ENCODE measurements around the gene GLIPR2. TPM values are rescaled to one million over a fixed set of nuclear protein-coding genes. Genes with fewer than 3 reads are reported as not detected.
"Not testable (repeated sequence)": the region's sequence is repeated elsewhere in the genome, so short reads cannot be mapped to it uniquely, and the experiment has no call there.

The GLIPR2 gene
- total and polyA plus RNA-seq, 9 donors: 8.3 to 34.6 (median 16.0) TPM

GRCh38 chr9:36128349-36128748 lies 8.2 kb upstream of the GLIPR2 start:
- no peaks in the 10 kb centered on the region for H3K4me1 ChIP-seq (ENCODE audit: insufficient read depth)
- H3K9me3 ChIP-seq: no peaks in the 10 kb centered on the region
- no peak overlapping the region for H3K27ac ChIP-seq
- no peak for DNase-seq
- H3K27me3 ChIP-seq: no peaks in the 10 kb centered on the region
- intact Hi-C loops (cut with DNase I): loop anchor here in 1 of 4 donors (10.0 kb wide), 1 partner anchor 46 kb away; no protein-coding TSS in a partner anchor
- H3K4me3 ChIP-seq: no peak overlapping the region
- H3K36me3 ChIP-seq: no peaks in the 10 kb centered on the region
- 38 to 62% (median 45%) methylated on average over 8 of the region's 8 CpGs for WGBS, 3 donors
- no peak for TF ChIP-seq CTCF (IDR thresholded peaks at IDR 0.05)
- TF ChIP-seq EP300 (IDR thresholded peaks at IDR 0.05): no peak

- H3K4me3 ChIP-seq: no peak overlapping the region
- intact Hi-C loops (cut with DNase I): loop anchor here in 1 of 4 donors (10.0 kb wide), 1 partner anchor 46 kb away; no protein-coding TSS in a partner anchor
- H3K4me1 ChIP-seq (ENCODE audit: insufficient read depth): no peaks in the 10 kb centered on the region
- WGBS, 3 donors: 89 to 92% (median 91%) methylated on average over 12 of the region's 12 CpGs
- no peak overlapping the region for H3K27ac ChIP-seq
- no peaks in the 10 kb centered on the region for H3K9me3 ChIP-seq
- no peak for DNase-seq
- TF ChIP-seq POLR2A (IDR thresholded peaks at IDR 0.05) (no peak), EP300 (IDR thresholded peaks at IDR 0.05) (no peak), CTCF (IDR thresholded peaks at IDR 0.05) (no peak)
- no peaks in the 10 kb centered on the region for H3K36me3 ChIP-seq
- no peaks in the 10 kb centered on the region for H3K27me3 ChIP-seq
Measured at GRCh38 chr9:36129139-36129538, 7.4 kb upstream of the GLIPR2 start.

- H3K36me3 ChIP-seq; H3K4me1 ChIP-seq (ENCODE audit: insufficient read depth); H3K27me3 ChIP-seq; intact Hi-C loops (cut with DNase I); DNase-seq; H3K4me3 ChIP-seq; H3K9me3 ChIP-seq; H3K27ac ChIP-seq: not testable (repeated sequence)
- WGBS, 3 donors: 89 to 92% (median 91%) methylated on average over 7 of the region's 7 CpGs
Measured at GRCh38 chr9:36131666-36132065, 4.9 kb upstream of the GLIPR2 start.

GRCh38 chr9:36132086-36132485 lies 4.4 kb upstream of the GLIPR2 start:
- Histone ChIP-seq H3K9me3 (no peaks in the 10 kb centered on the region), H3K27ac (no peak overlapping the region), H3K4me3 (no peak overlapping the region), H3K27me3 (no peaks in the 10 kb centered on the region), H3K4me1 (ENCODE audit: insufficient read depth) (no peaks in the 10 kb centered on the region), H3K36me3 (no peaks in the 10 kb centered on the region)
- no peak for DNase-seq
- TF ChIP-seq POLR2A (IDR thresholded peaks at IDR 0.05) (no peak), EP300 (IDR thresholded peaks at IDR 0.05) (no peak), CTCF (IDR thresholded peaks at IDR 0.05) (no peak)
- intact Hi-C loops (cut with DNase I): no loop called here
- WGBS, 3 donors: 55 to 75% (median 73%) methylated on average over 3 of the region's 3 CpGs

- H3K9me3 ChIP-seq: no peaks in the 10 kb centered on the region
- no peak overlapping the region for H3K27ac ChIP-seq
- no peak for DNase-seq
- 84 to 90% (median 88%) methylated on average over 9 of the region's 9 CpGs for WGBS, 3 donors
- TF ChIP-seq CTCF (IDR thresholded peaks at IDR 0.05): no peak
- H3K4me3 ChIP-seq: no peak overlapping the region
- peaks cover 8% of the 10 kb centered on the region for H3K4me1 ChIP-seq (ENCODE audit: insufficient read depth)
- H3K36me3 ChIP-seq: no peaks in the 10 kb centered on the region
- intact Hi-C loops (cut with DNase I): no loop called here
- H3K27me3 ChIP-seq: no peaks in the 10 kb centered on the region
Measured at GRCh38 chr9:36134761-36135505, 1.6 kb upstream of the GLIPR2 start.

All from ovary (tissue), 9 donors.